MM.1S (cell line): ENCODE measurements around the gene CCDC195.

Experiments used
- DNase-seq: peaks from one replicate; pipeline ENCODE4 v3.0.0-alpha.2; 2015
- H2AFZ ChIP-seq: fragments of 300-600 bp; sonication (generic); 2 replicates; pipeline ENCODE4 v1.6.0; 2016; ENCODE audit warnings: antibody characterized with exemption, low read length
- H3F3A ChIP-seq: fragments of 300-600 bp; sonication (generic); 2 replicates; pipeline ENCODE4 v1.6.1; 2016; ENCODE audit warnings: mild to moderate bottlenecking, antibody characterized with exemption, low read length, moderate library complexity, mixed read lengths; ENCODE audit not compliant: insufficient read depth
- H3K27ac ChIP-seq: fragments of 300-600 bp; sonication (generic); 2 replicates; pipeline ENCODE4 v1.5.1; 2016; ENCODE audit warnings: mild to moderate bottlenecking, low read length
- H3K27me3 ChIP-seq: fragments of 300-600 bp; sonication (generic); replicated peaks from 2 replicates; pipeline ENCODE4 v1.6.0; 2016; ENCODE audit warnings: low read length; ENCODE audit not compliant: insufficient read depth
- H3K36me3 ChIP-seq: fragments of 300-600 bp; sonication (generic); replicated peaks from 2 replicates; pipeline ENCODE4 v1.6.1; 2016; ENCODE audit warnings: mild to moderate bottlenecking, low read length, mixed read lengths; ENCODE audit not compliant: insufficient read depth
- H3K4me1 ChIP-seq: fragments of 300-600 bp; sonication (generic); 2 replicates; pipeline ENCODE4 v1.6.1; 2016; ENCODE audit warnings: low read length, mixed read lengths
- H3K4me2 ChIP-seq: fragments of 300-600 bp; sonication (generic); 2 replicates; pipeline ENCODE4 v1.6.0; 2016; ENCODE audit warnings: low read depth, low read length
- H3K4me3 ChIP-seq: fragments of 300-600 bp; sonication (generic); 2 replicates; pipeline ENCODE4 v1.5.1; 2016; ENCODE audit warnings: low read length, mixed read lengths
- H3K79me2 ChIP-seq: fragments of 300-600 bp; sonication (generic); 2 replicates; pipeline ENCODE4 v1.6.1; 2016; ENCODE audit warnings: mixed run types, low read length, mixed read lengths
- H3K9ac ChIP-seq: fragments of 300-600 bp; sonication (generic); 2 replicates; pipeline ENCODE4 v1.6.1; 2016; ENCODE audit warnings: low read length, mixed read lengths
- H3K9me2 ChIP-seq: fragments of 300-600 bp; sonication (generic); replicated peaks from 2 replicates; pipeline ENCODE4 v1.6.1; 2016; ENCODE audit warnings: mild to moderate bottlenecking, low read length, mixed read lengths; ENCODE audit not compliant: insufficient read depth
- H3K9me3 ChIP-seq: fragments of 300-600 bp; sonication (generic); replicated peaks from 2 replicates; pipeline ENCODE4 v1.6.1; 2016; ENCODE audit warnings: mild to moderate bottlenecking, low read length, mixed read lengths; ENCODE audit not compliant: insufficient read depth
- H4K20me1 ChIP-seq: fragments of 300-600 bp; sonication (generic); 2 replicates; pipeline ENCODE4 v1.6.1; 2016; ENCODE audit warnings: mild to moderate bottlenecking, low read length, moderate library complexity, mixed read lengths; ENCODE audit not compliant: insufficient read depth
- EZH2 ChIP-seq: fragments of 300-600 bp; sonication (generic); optimal IDR thresholded peaks from 2 replicates; pipeline ENCODE3; 2017; ENCODE audit warnings: low read depth, mild to moderate bottlenecking, antibody characterized with exemption, low read length, mixed read lengths
- EZH2phosphoT487 ChIP-seq: fragments of 300-600 bp; sonication (generic); IDR thresholded peaks from 2 replicates; pipeline ENCODE4 v1.6.1; 2018; ENCODE audit warnings: antibody characterized with exemption, low read length
- TF ChIP-seq, protein P1 (sequence below): fragments of 300-600 bp; sonication (generic); IDR thresholded peaks from 2 replicates; pipeline ENCODE4 v1.5.1; 2016; ENCODE audit warnings: antibody characterized with exemption, low read length, mixed read lengths

CCDC195 gene

DNA sequence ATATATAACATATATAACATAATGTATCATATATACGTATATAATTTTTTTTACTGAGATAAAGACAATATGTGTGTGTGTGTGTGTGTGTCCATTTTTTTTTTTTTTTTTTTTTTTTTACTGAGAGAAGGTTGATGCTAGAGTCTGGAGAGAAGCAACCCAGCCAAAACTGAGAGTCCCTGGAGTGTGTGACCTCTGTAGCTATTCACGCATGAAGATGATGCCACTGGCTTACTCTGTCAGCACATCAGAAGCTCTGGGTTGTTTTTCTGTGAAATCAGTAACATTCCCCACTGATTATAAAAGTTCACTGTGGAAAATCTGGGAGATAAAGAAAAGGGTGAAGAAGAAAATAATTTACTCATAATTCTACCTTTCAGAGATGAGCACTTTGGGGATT, 27.2 kb downstream of the CCDC195 start:
- H3K9me3 ChIP-seq = no peaks in the 10 kb centered on the region
- TF ChIP-seq, protein P1, sequence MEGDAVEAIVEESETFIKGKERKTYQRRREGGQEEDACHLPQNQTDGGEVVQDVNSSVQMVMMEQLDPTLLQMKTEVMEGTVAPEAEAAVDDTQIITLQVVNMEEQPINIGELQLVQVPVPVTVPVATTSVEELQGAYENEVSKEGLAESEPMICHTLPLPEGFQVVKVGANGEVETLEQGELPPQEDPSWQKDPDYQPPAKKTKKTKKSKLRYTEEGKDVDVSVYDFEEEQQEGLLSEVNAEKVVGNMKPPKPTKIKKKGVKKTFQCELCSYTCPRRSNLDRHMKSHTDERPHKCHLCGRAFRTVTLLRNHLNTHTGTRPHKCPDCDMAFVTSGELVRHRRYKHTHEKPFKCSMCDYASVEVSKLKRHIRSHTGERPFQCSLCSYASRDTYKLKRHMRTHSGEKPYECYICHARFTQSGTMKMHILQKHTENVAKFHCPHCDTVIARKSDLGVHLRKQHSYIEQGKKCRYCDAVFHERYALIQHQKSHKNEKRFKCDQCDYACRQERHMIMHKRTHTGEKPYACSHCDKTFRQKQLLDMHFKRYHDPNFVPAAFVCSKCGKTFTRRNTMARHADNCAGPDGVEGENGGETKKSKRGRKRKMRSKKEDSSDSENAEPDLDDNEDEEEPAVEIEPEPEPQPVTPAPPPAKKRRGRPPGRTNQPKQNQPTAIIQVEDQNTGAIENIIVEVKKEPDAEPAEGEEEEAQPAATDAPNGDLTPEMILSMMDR = no peak
- TF ChIP-seq EZH2phosphoT487 = no peak
- TF ChIP-seq EZH2 = no peak
- H3K4me2 ChIP-seq = no peak overlapping the region
- H3K9ac ChIP-seq = no peak overlapping the region
- H3K79me2 ChIP-seq = no peaks in the 10 kb centered on the region
- no peaks in the 10 kb centered on the region for H3K27me3 ChIP-seq
- no peak overlapping the region for H3K4me3 ChIP-seq
- no peak for DNase-seq
- no peak overlapping the region for H3K27ac ChIP-seq
- no peaks in the 10 kb centered on the region for H3K4me1 ChIP-seq
- H2AFZ ChIP-seq = no peak overlapping the region
- H3K36me3 ChIP-seq = no peaks in the 10 kb centered on the region
- H3K9me2 ChIP-seq = no peaks in the 10 kb centered on the region
- no peaks in the 10 kb centered on the region for H3F3A ChIP-seq
- H4K20me1 ChIP-seq = no peaks in the 10 kb centered on the region

DNA sequence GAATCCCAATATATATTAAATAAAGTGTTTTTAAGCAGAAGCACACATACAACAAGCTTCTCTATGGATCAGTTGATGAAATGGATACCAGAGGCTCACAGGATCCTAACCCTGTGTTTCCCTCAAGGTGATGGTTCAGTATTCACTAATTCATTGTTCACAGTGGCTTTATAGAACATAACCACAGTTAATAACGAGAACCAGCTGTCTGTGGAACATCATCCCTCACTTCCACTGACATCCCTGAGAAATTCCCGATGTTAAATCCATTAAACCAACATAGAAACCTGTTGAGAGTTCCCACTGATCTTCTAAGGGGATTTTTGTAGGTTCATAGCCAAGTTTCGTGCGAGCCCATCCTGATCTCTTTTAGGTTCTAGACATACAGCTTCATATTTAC, 29.0 kb downstream of the CCDC195 start:
- no peak overlapping the region for H2AFZ ChIP-seq
- no peaks in the 10 kb centered on the region for H4K20me1 ChIP-seq
- no peak overlapping the region for H3K4me3 ChIP-seq
- no peaks in the 10 kb centered on the region for H3K9me3 ChIP-seq
- no peak overlapping the region for H3K4me2 ChIP-seq
- no peaks in the 10 kb centered on the region for H3K27me3 ChIP-seq
- H3K9ac ChIP-seq = no peak overlapping the region
- H3K36me3 ChIP-seq = no peaks in the 10 kb centered on the region
- no peak overlapping the region for H3K27ac ChIP-seq
- no peaks in the 10 kb centered on the region for H3K79me2 ChIP-seq
- DNase-seq = no peak
- no peaks in the 10 kb centered on the region for H3K9me2 ChIP-seq
- H3F3A ChIP-seq = no peaks in the 10 kb centered on the region
- H3K4me1 ChIP-seq = no peaks in the 10 kb centered on the region
- TF ChIP-seq EZH2phosphoT487 (no peak), EZH2 (no peak)
- TF ChIP-seq, protein P1 = no peak

DNA sequence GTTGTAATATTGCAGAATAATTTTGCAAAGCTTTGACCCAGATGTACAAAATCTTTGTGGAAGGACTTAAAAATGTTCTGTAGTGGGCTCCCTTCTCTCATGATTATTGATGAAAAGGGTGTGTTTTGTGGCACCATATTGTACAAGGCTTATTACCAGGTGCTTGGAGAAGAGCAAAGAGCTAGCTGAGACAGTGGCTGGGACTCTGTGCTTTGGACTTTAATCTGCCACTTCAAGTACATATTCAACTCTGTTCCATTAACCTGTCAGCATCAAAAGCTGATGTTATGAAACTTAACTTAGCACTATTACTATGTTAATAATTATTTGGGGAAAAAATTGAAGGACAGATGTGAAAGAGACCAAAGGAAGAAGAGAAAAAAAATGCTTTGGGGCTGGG, 31.0 kb downstream of the CCDC195 start:
- H3K4me3 ChIP-seq = no peak overlapping the region
- no peak for TF ChIP-seq EZH2
- TF ChIP-seq EZH2phosphoT487 = no peak
- TF ChIP-seq, protein P1 = no peak
- H3K27me3 ChIP-seq = no peaks in the 10 kb centered on the region
- no peaks in the 10 kb centered on the region for H3F3A ChIP-seq
- no peak overlapping the region for H3K9ac ChIP-seq
- no peak overlapping the region for H3K4me2 ChIP-seq
- H3K9me3 ChIP-seq = no peaks in the 10 kb centered on the region
- H3K4me1 ChIP-seq = no peaks in the 10 kb centered on the region
- H4K20me1 ChIP-seq = no peaks in the 10 kb centered on the region
- no peak overlapping the region for H3K27ac ChIP-seq
- H2AFZ ChIP-seq = no peak overlapping the region
- no peaks in the 10 kb centered on the region for H3K9me2 ChIP-seq
- DNase-seq = no peak
- H3K36me3 ChIP-seq = no peaks in the 10 kb centered on the region
- no peaks in the 10 kb centered on the region for H3K79me2 ChIP-seq
